ENCODE results near the gene GRSF1.

GRCh38 chr4:70818173-70818855 lies 21.4 kb downstream of the GRSF1 start:
- TF ChIP-seq POLR2A (IDR thresholded peaks at IDR 0.05; ENCODE audit: low read length) (no peak), GATA1 (IDR thresholded peaks at IDR 0.05; ENCODE audit: low read depth, low read length) (no peak)

All from erythroblast (primary cell).